Mammary epithelial cell (primary cell): ENCODE data around the gene EIF3M.

Experiments
- CTCF ChIP-seq, 2 donors: IDR thresholded peaks in 1 of 2; conservative IDR thresholded peaks in 1 of 2; 2 replicates each; pipeline ENCODE4 v1.5.1; 2011 to 2012; ENCODE audit warnings: inconsistent platforms in 2 of 2, low read length in 2 of 2, mild to moderate bottlenecking in 2 of 2, control low read depth in 1 of 2, low read depth in 1 of 2; ENCODE audit not compliant: insufficient read depth in 1 of 2; ENCODE audit errors: extremely low read depth in 1 of 2
- EZH2 ChIP-seq: IDR thresholded peaks from 2 replicates; pipeline ENCODE4 v1.6.1; 2012; ENCODE audit warnings: low read length, inconsistent platforms, borderline replicate concordance

- TF ChIP-seq CTCF (conservative IDR thresholded peaks at IDR 0.05 in 1 of 2, IDR thresholded peaks at IDR 0.05 in 1 of 2; ENCODE audit: extremely low read depth in 1 of 2, insufficient read depth in 1 of 2, low read depth in 1 of 2, low read length in 2 of 2) (no peak), EZH2 (no peak)
These were observed 33.9 kb upstream of the EIF3M start for GRCh38 chr11:32549611-32550187.
